ENCODE results near the gene GPATCH3. TPM values are rescaled to one million over a fixed set of nuclear protein-coding genes. Genes with fewer than 3 reads are reported as not detected.

GPATCH3 gene
- total RNA-seq, 1 donor from 2014 or later, result 23.9 TPM

GRCh38 chr1:26853600-26853999 lies 46.7 kb downstream of the GPATCH3 start:
- Mint-ChIP-seq H3K4me1 (ENCODE audit: low read depth) (no peaks in the 10 kb centered on the region), H3K27me3 (no peaks in the 10 kb centered on the region), H3K36me3 (ENCODE audit: insufficient read depth) (peaks cover 19% of the 10 kb centered on the region), H3K4me3 (ENCODE audit: low read depth) (no peak overlapping the region), H3K27ac (no peak overlapping the region), H3K9me3 (ENCODE audit: low read depth) (no peaks in the 10 kb centered on the region)
- DNase-seq (ENCODE audit: low spot score, unreplicated experiment), result no peak
- TF ChIP-seq CTCF (IDR thresholded peaks at IDR 0.05; ENCODE audit: unreplicated experiment), result no peak

- no peaks in the 10 kb centered on the region for H3K27me3 Mint-ChIP-seq
- no peak overlapping the region for H3K27ac Mint-ChIP-seq
- H3K36me3 Mint-ChIP-seq (ENCODE audit: insufficient read depth), result peaks cover 19% of the 10 kb centered on the region
- peak; percentile 84 for DNase-seq (ENCODE audit: low spot score, unreplicated experiment)
- peak; percentile 86 for TF ChIP-seq CTCF (IDR thresholded peaks at IDR 0.05; ENCODE audit: unreplicated experiment)
- H3K4me1 Mint-ChIP-seq (ENCODE audit: low read depth), result no peaks in the 10 kb centered on the region
- H3K4me3 Mint-ChIP-seq (ENCODE audit: low read depth), result no peak overlapping the region
- no peaks in the 10 kb centered on the region for H3K9me3 Mint-ChIP-seq (ENCODE audit: low read depth)
These were observed 47.1 kb downstream of the GPATCH3 start for GRCh38 chr1:26853156-26853555.

DNA sequence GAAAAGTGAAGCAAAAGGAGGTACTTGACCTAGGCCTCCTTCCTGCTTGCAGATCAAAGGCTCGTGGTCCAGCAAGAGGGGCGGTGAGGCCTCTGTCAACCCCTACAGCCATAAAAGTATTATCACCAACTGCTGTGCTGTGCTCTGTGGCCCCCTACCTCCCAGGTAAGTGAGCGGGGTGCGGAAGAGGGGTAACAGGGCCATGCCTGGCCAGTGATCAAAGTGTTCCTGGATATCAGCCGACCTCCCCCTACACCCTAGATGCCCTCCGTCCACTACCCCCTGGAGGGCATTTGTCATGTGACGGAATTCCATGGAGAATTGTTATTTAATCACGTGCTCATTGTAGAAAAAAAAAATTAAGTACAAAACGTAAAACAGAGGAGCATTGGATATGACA lies 47.6 kb downstream of the GPATCH3 start:
- Mint-ChIP-seq H3K27ac (no peak overlapping the region), H3K36me3 (ENCODE audit: insufficient read depth) (peaks cover 21% of the 10 kb centered on the region), H3K27me3 (no peaks in the 10 kb centered on the region), H3K9me3 (ENCODE audit: low read depth) (no peaks in the 10 kb centered on the region), H3K4me3 (ENCODE audit: low read depth) (no peak overlapping the region), H3K4me1 (ENCODE audit: low read depth) (no peaks in the 10 kb centered on the region)
- DNase-seq (ENCODE audit: low spot score, unreplicated experiment), result no peak
- no peak for TF ChIP-seq CTCF (IDR thresholded peaks at IDR 0.05; ENCODE audit: unreplicated experiment)

DNA sequence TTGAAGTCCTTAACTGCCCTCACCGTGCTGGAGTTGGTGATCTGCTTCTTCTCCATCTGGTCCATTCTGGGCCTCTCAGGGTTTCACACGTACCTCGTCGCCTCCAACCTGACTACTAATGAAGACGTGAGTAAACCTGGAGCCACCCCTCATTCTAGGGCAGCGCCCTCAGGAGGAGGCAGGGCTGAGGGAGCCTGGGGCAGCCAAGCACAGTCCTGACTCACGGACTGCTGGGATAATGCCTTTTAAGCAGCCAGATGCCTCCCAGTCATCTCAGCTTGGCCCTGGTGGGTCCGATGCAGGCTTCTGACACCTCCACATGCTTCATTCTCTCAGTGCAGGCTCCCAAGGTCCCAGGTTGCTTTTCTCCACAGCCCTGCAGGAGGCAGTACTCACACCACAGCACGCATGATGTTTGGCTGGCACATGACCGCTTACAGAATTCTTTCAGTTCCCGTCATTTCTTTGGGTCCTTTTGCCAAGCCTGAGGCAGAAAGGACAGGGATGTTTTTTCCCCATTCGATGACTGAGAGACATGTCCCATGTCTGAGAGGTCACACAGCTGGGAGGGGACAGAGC lies 49.1 kb downstream of the GPATCH3 start:
- no peak overlapping the region for H3K27ac Mint-ChIP-seq
- no peaks in the 10 kb centered on the region for H3K4me1 Mint-ChIP-seq (ENCODE audit: low read depth)
- no peaks in the 10 kb centered on the region for H3K27me3 Mint-ChIP-seq
- no peak for DNase-seq (ENCODE audit: low spot score, unreplicated experiment)
- no peaks in the 10 kb centered on the region for H3K9me3 Mint-ChIP-seq (ENCODE audit: low read depth)
- H3K36me3 Mint-ChIP-seq (ENCODE audit: insufficient read depth), result peaks cover 27% of the 10 kb centered on the region
- H3K4me3 Mint-ChIP-seq (ENCODE audit: low read depth), result no peak overlapping the region
- TF ChIP-seq CTCF (IDR thresholded peaks at IDR 0.05; ENCODE audit: unreplicated experiment), result no peak

GRCh38 chr1:26848941-26849774 lies 51.1 kb downstream of the GPATCH3 start:
- DNase-seq (ENCODE audit: low spot score, unreplicated experiment), result no peak
- no peak overlapping the region for H3K27ac Mint-ChIP-seq

More at GRCh38 chr1:26848941-26849774, 51.1 kb downstream of the GPATCH3 start:
- Mint-ChIP-seq H3K4me1 (ENCODE audit: low read depth) (no peaks in the 10 kb centered on the region), H3K9me3 (ENCODE audit: low read depth) (no peaks in the 10 kb centered on the region), H3K4me3 (ENCODE audit: low read depth) (no peak overlapping the region), H3K27me3 (no peaks in the 10 kb centered on the region), H3K36me3 (ENCODE audit: insufficient read depth) (peaks cover 24% of the 10 kb centered on the region)
- TF ChIP-seq CTCF (IDR thresholded peaks at IDR 0.05; ENCODE audit: unreplicated experiment), result no peak

All from progenitor cell of endocrine pancreas (in vitro differentiated cells).